BJ (cell line): Measurements from ENCODE around the gene SMR3A. TPM values are rescaled to one million over a fixed set of nuclear protein-coding genes. Genes with fewer than 3 reads are reported as not detected.

Source experiments
- CTCF ChIA-PET: fragments of 350-600 bp; formaldehyde crosslinking; extraction: SDS; loops from one replicate; lab custom pipeline; 2021; ENCODE audit warnings: antibody characterized with exemption, inconsistent platforms; lab: Yijun Ruan, JAX
- POLR2A ChIA-PET: fragments of 300-600 bp; sonication (Branson Sonifier 250); formaldehyde crosslinking; extraction: SDS; loops from one replicate; lab custom pipeline; 2021; ENCODE audit warnings: antibody characterized with exemption; lab: Charles Lee
- DNase-seq: peaks from one replicate; pipeline ENCODE4 v3.0.0-alpha.2; 2011; ENCODE audit warnings: low read depth
- H3K27me3 ChIP-seq: 2 replicates; pipeline ENCODE4 v1.6.0; 2011; ENCODE audit warnings: low read length; ENCODE audit not compliant: control insufficient read depth, insufficient read depth
- H3K36me3 ChIP-seq: 2 replicates; pipeline ENCODE4 v1.5.1; 2011; ENCODE audit warnings: low read length; ENCODE audit not compliant: control insufficient read depth, insufficient read depth
- H3K4me3 ChIP-seq: 2 replicates; pipeline ENCODE4 v1.5.1; 2011; ENCODE audit warnings: low read depth, mild to moderate bottlenecking, control low read depth, low read length
- polyA plus RNA-seq: library from polyadenylated mRNA; depleted of rRNA; stranded (reverse); fragments of >200 nt; gene quantifications from 2 replicates; pipeline ENCODE4 v1.2.3, GENCODE V29; 2011
- TF ChIP-seq, protein P1 (sequence below): IDR thresholded peaks from 2 replicates; pipeline ENCODE4 v1.5.1; 2011; ENCODE audit warnings: low read depth, mild to moderate bottlenecking, control low read depth, inconsistent platforms, low read length, moderate library complexity; ENCODE audit not compliant: insufficient read depth

The SMR3A gene
- polyA plus RNA-seq, 1 experiment: not detected

DNA sequence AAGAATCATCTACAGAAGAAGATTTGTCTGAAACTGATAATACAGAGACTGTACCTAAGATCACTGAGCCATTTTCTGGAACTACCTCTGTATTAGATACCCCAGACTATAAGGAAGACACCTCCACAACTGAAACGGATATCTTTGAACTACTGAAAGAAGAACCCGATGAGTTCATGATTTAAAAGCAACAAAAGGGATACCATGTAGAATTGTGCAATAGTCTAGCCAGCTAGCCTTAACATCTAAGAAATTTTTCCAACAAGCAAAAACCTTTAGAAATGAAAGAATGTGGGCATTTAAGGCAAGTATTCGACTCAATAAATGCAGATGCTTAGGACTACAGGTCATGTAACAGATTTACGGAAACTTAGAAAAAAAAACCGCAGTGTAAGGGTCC, 24.5 kb upstream of the SMR3A start:
- Histone ChIP-seq H3K4me3 (no peak overlapping the region), H3K36me3 (no peaks in the 10 kb centered on the region), H3K27me3 (no peaks in the 10 kb centered on the region)
- TF ChIP-seq, protein P1, sequence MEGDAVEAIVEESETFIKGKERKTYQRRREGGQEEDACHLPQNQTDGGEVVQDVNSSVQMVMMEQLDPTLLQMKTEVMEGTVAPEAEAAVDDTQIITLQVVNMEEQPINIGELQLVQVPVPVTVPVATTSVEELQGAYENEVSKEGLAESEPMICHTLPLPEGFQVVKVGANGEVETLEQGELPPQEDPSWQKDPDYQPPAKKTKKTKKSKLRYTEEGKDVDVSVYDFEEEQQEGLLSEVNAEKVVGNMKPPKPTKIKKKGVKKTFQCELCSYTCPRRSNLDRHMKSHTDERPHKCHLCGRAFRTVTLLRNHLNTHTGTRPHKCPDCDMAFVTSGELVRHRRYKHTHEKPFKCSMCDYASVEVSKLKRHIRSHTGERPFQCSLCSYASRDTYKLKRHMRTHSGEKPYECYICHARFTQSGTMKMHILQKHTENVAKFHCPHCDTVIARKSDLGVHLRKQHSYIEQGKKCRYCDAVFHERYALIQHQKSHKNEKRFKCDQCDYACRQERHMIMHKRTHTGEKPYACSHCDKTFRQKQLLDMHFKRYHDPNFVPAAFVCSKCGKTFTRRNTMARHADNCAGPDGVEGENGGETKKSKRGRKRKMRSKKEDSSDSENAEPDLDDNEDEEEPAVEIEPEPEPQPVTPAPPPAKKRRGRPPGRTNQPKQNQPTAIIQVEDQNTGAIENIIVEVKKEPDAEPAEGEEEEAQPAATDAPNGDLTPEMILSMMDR: no peak
- POLR2A ChIA-PET: no interaction called here
- CTCF ChIA-PET: no interaction called here
- no peak for DNase-seq

DNA sequence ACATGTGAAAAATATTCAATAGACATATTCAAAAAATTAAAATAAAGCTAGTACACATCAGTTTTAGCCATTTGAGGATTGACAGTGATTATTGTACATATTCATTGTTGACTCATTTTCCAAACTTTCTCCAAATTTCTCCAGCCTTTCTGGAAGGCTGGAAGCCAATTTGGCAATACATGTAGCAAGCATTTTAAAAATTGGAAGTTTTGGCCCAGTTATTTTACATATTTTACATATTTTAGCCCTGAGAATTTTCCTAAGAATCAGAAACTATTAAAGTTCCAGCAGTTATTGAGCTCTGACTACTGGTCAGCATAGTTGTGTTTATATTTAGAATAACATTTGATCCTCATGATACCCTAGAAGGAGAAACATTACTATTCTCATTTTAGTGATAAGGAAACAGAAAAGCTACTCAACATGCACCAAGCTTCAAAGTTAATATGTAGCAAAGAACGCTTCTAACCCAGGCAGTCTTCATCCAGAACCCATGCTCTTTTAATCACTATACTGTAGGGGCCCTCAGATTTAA, 22.6 kb upstream of the SMR3A start:
- CTCF ChIA-PET: no interaction called here
- no peaks in the 10 kb centered on the region for H3K36me3 ChIP-seq
- POLR2A ChIA-PET: no interaction called here
- H3K27me3 ChIP-seq: no peaks in the 10 kb centered on the region
- no peak for DNase-seq
- TF ChIP-seq, protein P1: no peak
- no peak overlapping the region for H3K4me3 ChIP-seq

DNA sequence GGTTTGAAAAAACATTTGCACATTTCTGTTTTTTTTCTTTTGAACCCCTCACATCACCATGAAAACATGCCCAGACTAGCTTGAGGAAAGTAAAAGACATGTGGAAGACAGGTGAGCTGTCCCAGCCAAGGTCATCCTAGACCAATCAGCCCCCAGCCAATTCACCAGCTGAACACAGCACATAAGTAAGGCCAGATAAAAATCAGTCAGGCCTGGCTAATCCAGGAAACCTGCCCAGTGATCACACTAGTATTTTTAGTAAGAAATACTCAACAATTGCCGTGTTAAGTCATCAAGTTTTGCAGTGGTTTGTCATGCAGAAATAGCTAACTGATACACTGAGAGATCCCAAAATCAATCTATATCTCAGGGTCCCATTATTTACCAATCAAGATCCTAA, 4.4 kb upstream of the SMR3A start:
- CTCF ChIA-PET: no interaction called here
- Histone ChIP-seq H3K36me3 (no peaks in the 10 kb centered on the region), H3K4me3 (no peak overlapping the region), H3K27me3 (no peaks in the 10 kb centered on the region)
- POLR2A ChIA-PET: no interaction called here
- TF ChIP-seq, protein P1: no peak
- DNase-seq: no peak

DNA sequence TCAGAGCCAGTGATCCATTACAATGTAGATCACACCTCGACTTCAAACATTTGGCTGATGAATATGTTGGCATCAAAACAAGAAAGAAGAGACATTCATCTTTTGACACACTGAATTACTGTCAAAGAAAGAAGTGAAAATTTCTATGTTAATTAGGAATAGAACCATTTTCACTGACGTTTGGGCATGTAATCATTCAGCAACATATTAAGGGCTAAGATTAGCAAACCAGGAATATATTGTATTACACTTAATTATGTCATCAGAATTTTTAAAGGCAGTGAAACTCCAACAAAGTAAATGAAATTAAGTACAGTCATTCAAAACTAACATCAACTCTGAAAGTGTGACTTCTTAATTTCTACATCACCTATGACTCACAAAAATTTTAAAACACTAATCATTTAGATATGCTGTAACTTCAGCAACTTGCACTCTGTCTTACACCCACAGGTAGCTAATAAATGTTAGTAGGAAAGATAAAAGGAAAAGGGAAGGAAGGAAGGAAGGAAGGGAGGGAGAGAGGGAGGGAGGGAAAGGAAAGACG, 1.4 kb upstream of the SMR3A start:
- ChIA-PET POLR2A (no interaction called here), CTCF (no interaction called here)
- Histone ChIP-seq H3K4me3 (no peak overlapping the region), H3K27me3 (no peaks in the 10 kb centered on the region), H3K36me3 (no peaks in the 10 kb centered on the region)
- TF ChIP-seq, protein P1: no peak
- DNase-seq: no peak

DNA sequence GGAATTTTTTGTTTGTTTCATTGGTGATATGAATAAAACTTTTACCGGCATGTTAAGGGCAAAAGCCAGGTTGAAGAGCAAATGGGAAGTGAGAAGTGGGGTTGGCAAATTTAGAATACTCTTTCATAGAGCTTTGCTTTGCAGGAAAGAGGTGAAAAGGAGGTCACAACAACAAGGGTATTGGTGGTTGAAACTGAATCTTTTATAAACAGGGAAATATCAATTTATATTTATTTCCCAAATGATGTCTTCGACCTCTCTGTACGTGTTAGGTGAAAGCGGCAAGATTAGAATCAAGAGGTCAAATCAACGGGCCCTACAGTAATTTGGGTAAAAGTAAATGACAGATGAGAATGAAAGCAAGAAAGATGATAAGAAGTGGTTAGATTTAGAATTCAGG, 3.4 kb downstream of the SMR3A start:
- ChIA-PET POLR2A (no interaction called here), CTCF (no interaction called here)
- no peak for DNase-seq
- TF ChIP-seq, protein P1: no peak
- Histone ChIP-seq H3K4me3 (no peak overlapping the region), H3K36me3 (no peaks in the 10 kb centered on the region), H3K27me3 (no peaks in the 10 kb centered on the region)
